Lung microvascular endothelial cell (primary cell): ENCODE data around the gene SLC10A7. TPM values are rescaled to one million over a fixed set of nuclear protein-coding genes. Genes with fewer than 3 reads are reported as not detected.

ENCODE experiments used
- DNase-seq, 2 donors: peaks; one replicate each; pipeline versions ENCODE4 v3.0.0 to v3.0.0-alpha.2; 2010; ENCODE audit warnings: low read depth in 2 of 2
- total RNA-seq: library from RNA; depleted of rRNA; stranded (reverse); fragments of >200 nt; gene quantifications from 2 replicates; pipeline ENCODE4 v1.2.1, GENCODE V29; 2014

The SLC10A7 gene
- total RNA-seq, 1 donor from 2014 or later: 7.3 TPM

- DNase-seq: peak; percentile 5 to 24
Observed at GRCh38 chr4:146311238-146311970, 210.3 kb downstream of the SLC10A7 start.

GRCh38 chr4:146310319-146311021 lies 211.3 kb downstream of the SLC10A7 start:
- no peak for DNase-seq

GRCh38 chr4:146308951-146309350 lies 212.8 kb downstream of the SLC10A7 start:
- DNase-seq: no peak

- DNase-seq: no peak
Observed at GRCh38 chr4:146302822-146303221, 218.9 kb downstream of the SLC10A7 start.

GRCh38 chr4:146299607-146300006 lies 222.1 kb downstream of the SLC10A7 start:
- no peak for DNase-seq

- DNase-seq: no peak
Observed at GRCh38 chr4:146294776-146295175, 227.0 kb downstream of the SLC10A7 start.

GRCh38 chr4:146292508-146292907 lies 229.2 kb downstream of the SLC10A7 start:
- no peak for DNase-seq

- no peak for DNase-seq
Observed at GRCh38 chr4:146291313-146291712, 230.4 kb downstream of the SLC10A7 start.

GRCh38 chr4:146288193-146288592 lies 233.5 kb downstream of the SLC10A7 start:
- no peak for DNase-seq

GRCh38 chr4:146285037-146285436 lies 236.7 kb downstream of the SLC10A7 start:
- no peak for DNase-seq

- DNase-seq: peak; percentile 6 to 68
Observed at GRCh38 chr4:146283758-146284651, 237.7 kb downstream of the SLC10A7 start.

- peak in 1 of 2 donors; percentile 41 for DNase-seq
Observed at GRCh38 chr4:146282657-146283056, 239.1 kb downstream of the SLC10A7 start.

- no peak for DNase-seq
Observed at GRCh38 chr4:146278986-146279385, 242.8 kb downstream of the SLC10A7 start.

GRCh38 chr4:146275370-146275769 lies 246.4 kb downstream of the SLC10A7 start:
- DNase-seq: no peak

- DNase-seq: no peak
Observed at GRCh38 chr4:146274774-146275173, 247.0 kb downstream of the SLC10A7 start.

GRCh38 chr4:146273204-146273901 lies 248.4 kb downstream of the SLC10A7 start:
- no peak for DNase-seq

- DNase-seq: no peak
Observed at GRCh38 chr4:146271466-146271865, 250.3 kb downstream of the SLC10A7 start.

- no peak for DNase-seq
Observed at GRCh38 chr4:146269228-146269653, 252.5 kb downstream of the SLC10A7 start.

- DNase-seq: peak; percentile 24 to 54
Observed at GRCh38 chr4:146267826-146268225, 253.9 kb downstream of the SLC10A7 start.

- no peak for DNase-seq
Observed at GRCh38 chr4:146265950-146266490, 255.7 kb downstream of the SLC10A7 start.

- no peak for DNase-seq
Observed at GRCh38 chr4:146263793-146264192, 257.9 kb downstream of the SLC10A7 start.
